NCI-H226 (cell line): ENCODE measurements around the gene SLIT3.
"Not testable (repeated sequence)": the region's sequence is repeated elsewhere in the genome, so short reads cannot be mapped to it uniquely, and the experiment has no call there.

Experiments
- DNase-seq: peaks from one replicate; pipeline ENCODE4 v3.0.0-alpha.2; 2015

Gene SLIT3

DNA sequence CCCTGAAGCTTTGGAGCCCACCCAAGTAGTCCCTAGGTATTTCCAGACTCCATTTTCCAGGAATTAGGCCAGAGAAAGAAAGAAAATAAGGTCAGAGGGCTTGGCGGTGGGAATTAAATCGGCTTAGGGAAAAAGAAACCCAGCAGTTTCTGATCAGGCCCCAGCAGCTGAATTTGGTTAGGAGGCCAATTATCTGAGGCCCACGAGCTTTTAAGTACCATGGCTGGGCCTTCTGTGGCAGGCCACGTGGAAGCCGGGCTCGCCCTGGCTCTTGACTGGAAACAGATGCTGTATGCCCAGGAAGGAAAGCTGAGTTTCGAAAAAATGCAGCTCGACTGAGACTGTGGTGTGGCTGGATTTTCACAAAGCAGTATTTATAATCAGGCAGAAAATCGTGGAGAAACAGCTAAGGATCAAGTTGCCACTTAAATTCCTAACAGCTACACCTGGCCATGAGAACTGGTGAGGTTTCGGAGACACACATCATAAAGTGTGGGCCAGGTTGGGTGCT, 646.7 kb downstream of the SLIT3 start:
- no peak for DNase-seq

DNA sequence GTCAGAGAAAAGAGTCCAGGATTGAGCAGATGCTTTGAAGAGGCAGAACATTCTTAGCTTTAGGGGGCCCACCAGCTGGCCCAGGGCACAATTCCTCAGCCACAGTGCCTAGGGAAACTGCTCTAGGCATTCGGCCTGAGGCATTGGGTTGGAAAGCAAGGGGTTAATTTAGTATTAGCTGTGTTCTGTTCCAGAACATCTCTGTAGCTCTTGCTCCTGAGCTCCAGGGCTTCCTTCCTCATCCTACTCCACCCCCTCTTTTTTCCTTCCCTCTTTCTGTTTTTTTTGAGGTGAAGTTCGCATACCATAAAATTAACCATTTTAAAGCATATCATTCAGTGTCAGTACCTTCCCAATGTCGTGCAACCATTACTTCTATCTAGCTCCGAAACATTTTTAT, 647.3 kb downstream of the SLIT3 start:
- no peak for DNase-seq

DNA sequence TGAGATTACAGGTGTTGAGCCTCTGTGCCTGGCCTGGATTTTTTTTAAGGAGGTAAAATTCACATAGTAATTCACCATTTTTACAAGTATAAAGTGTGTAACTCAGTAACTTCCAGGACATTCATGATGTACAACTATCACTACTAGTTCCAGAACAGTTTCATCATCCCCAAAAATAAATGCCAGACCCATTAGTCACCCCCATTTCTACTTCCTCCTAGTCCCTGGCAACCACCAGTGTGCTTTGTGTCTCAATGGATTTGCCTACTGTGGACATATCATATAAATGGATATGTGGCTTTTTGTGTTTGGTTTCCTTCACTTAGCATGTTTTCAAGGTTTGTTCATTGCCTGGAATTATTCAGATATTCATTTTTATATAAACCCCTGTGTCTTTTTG, 649.3 kb downstream of the SLIT3 start:
- peak; percentile 77 for DNase-seq

DNA sequence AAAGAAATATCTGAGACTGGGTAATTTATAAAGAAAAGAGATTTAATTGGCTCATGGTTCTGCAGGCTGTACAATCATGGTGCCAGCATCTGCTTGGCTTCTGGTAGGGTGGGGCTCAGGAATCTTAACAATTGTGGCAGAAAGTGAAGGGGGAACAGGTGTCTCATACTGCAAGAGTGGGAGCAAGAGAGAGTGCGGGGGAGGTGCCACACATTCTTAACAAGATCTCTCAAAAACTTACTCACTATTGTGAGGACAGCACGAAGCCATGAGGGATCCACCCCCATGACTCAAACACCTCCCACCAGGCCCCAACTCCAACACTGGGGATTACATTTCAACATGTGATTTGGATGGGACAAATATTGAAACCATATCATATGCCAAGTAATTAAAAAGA, 651.6 kb downstream of the SLIT3 start:
- peak; percentile 17 for DNase-seq

DNA sequence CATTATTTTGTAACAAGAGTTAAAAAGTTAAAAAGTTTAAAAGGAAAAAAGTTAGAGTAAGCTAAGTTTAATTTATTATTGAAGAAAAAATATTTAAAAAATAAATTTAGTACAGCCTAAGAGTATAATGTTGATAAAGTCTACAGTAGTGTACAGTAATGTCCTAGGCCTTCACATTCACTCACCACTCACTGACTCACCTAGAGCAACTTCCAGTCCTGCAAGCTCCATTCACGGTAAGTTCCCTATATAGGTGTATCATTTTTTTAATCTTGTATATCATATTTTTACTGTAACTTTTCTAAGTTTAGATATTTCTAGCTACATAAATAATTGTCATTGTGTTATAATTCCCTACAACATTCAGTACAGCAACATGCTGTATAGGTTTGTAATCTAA, 652.4 kb downstream of the SLIT3 start:
- DNase-seq: no peak

DNA sequence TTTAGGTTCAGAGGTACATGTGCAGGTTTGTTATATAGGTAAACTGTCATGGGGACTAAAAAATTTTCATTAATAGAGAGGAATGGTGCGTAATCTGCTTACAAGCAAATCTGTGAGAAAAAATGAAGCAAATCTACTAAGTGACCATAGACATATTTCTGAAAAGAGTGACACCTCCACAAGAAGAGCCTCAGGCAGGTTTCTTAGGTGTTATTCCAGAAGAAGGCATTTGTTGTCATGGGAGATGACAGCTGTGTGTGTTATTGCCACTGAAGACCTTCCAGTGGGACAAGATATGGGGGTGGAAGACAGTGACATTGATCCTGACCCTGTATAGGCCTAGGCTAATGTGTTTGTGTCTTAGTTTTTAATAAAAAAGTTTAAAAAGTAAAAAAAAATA, 652.9 kb downstream of the SLIT3 start:
- DNase-seq: no peak

DNA sequence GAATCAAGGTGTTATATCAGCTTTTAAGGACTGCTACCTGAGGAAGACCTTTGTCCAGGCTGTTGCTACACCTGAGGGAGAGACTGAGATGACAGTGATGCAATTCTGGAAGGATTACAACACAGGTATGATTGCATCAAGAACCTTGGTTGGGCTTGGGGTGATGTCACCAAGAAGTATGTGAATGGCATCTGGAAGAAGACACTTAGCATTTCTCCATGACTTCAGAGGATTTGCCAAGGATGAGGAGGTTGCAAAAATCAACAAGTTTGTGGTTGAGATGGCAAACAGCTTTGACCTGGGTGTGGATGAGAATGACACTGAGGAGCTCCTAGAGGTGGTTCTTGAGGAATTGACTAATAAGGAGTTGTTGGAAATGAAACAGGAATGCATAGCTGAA, 653.9 kb downstream of the SLIT3 start:
- DNase-seq: peak; percentile 33

DNA sequence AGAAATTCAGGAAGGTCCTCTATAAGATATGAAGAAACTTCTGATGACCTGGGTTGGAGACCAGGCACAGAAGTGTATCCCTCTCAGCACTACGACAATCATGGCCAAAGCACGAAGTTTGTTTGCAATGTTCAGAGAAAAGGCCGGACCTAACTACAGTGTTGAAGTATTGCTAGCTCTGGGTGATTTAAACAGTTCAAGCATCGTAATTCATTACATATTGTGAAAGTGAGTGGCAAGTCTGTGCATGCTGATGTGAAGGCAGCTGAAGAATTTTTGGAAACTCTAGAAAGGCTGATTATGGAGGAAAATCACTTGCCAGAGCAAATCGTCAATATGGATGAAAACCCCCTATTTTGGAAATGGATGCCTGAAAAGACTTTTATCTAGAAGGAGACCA, 654.6 kb downstream of the SLIT3 start:
- DNase-seq: no peak

DNA sequence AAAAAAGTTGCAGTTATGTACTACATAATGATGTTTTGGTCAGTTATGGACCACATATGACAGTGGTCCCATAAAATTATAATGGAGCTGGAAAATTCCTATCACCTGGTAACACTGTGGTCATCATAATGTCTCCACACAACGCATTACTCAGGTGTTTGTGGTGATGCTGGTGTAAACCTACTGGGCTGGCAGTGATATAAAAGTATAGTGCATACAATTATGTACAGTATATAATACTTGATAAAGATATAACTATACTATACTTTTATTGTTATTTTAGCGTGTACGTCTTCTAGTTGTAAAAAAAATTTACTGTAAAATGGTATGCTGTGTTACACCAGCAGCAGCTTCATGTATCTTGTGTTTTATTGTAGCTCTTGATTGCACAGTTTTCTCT, 655.7 kb downstream of the SLIT3 start:
- DNase-seq: no peak

DNA sequence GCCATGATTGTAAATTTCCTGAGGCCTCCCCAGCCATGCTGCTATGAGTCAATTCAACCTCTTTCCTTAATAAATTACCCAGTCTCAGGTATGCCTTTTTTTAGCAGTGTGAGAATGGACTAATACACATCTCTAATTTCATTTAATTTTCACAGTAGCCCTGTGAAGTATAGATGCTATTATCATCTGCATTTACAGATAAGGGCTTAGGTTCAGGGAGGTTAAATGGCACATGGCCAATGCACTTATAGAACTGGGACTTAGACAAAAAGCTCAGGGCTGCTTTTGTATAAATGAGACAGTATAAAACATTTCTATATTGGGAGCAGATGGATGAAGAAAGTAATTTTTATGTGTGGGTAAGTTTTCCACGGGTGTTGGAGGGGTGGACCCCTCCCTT, 658.9 kb downstream of the SLIT3 start:
- no peak for DNase-seq

DNA sequence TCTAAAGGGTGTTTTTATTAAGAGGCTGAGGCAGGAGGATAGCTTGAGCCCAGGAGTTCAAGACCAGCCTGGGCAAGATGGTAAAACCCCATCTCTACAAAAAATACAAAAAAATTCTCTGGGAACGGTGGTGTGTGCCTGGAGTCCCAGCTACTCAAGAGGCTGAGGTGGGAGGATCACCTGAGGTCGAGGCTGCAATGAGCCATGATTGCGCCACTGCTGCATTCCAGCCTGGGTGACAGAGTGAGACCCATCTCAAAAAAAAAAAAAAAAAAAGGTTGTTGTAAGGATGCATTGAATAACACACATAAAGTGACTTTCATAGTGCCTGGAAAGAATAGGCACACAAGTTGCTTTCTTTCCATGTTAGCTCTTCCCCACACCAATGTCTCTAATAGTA, 662.1 kb downstream of the SLIT3 start:
- DNase-seq: not testable (repeated sequence)

DNA sequence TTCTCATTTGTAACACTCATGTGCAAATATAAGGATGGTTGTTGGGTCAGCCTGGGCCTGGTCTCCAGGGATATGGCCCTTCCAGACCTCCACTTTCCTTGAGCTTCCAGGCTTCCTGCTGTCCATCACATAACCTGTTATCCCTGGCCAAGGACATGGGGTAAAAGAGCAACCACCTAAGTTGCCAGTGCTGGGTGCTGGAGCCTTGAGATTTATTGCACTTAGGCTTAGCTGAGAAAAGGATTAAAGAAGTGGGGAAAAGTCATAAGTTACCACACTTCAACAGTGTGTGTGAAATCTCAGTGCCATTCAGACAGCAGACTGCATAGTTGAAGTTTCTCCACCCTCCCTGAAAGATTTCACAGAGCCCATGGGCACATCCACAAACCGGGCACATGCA, 663.1 kb downstream of the SLIT3 start:
- DNase-seq: no peak

DNA sequence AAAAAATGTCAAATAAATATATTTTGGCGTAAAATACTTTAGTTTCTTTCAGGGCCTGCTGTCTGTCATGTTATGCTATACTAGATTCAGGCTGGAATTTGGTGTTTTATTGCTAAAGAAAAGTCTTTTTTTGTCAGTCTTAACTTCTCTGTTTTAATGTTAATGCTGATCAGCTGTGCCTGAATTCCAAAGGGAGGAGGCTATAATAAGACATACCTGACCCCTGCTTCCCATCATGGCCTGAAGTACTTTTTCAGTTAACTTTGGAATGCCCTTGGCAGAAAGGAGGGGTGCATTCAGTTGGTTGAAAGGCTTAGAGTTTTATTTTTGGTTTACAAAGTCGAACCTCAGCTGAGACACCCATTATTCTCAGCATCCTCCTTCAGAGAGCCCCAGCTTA, 663.7 kb downstream of the SLIT3 start:
- no peak for DNase-seq

DNA sequence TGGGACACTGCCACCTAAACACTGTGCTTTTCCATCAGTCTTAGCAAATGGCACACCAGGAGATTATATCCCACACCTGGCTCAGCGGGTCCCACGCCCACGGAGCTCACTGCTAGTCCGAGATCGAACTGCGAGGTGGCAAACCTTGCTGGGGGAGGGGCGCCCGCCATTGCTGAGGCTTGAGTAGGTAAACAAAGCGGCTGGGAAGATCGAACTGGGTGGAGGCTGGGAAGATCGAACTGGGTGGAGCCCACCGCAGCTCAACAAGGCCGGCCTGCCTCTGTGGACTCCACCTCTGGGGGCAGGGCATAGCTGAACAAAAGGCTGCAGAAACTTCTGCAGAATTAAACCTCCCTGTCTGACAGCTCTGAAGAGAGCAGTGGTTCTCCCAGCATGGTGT, 670.0 kb downstream of the SLIT3 start:
- DNase-seq: not testable (repeated sequence)

DNA sequence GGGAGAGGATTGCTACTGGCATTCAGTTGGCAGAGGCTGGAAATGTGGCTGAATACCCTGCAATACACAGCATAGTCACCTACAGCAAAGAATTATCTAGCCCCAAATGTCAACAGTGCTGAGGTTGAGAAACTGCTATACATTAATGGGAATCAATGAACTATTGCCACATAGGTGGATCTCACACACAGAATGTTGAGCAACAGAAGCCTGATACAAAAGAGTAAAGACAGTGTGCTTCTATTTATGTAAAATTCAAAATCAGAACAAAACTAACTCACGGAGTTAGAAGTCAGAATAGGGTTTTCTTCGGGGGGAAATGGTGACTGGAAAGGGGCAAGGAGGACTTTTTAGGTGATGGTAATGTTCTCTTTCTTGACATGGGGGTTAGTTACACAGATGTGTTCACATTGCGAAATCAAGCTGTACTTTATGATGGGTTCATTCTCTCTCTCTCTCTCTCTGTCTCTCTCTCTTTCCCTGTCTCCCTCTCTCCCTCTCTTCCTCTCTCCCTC, 676.0 kb downstream of the SLIT3 start:
- no peak for DNase-seq

DNA sequence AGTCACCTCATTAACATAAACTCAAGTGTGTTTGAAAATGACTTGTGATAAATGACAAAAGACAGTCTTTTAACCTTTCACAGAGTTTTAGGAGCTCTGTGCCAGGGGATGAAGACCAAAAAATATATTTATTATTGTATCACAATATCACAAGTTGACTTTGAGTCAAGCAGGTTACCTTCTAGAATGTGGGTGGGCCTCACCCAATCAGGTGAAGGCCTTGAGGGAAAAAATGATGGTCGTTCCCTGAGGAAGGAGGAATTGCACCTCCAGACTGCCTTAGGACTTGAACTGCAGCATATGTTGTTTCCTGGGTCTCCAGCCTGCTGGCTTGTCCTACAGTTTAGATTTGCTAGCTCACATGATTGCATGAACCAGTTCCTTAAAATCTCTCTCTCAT, 680.1 kb downstream of the SLIT3 start:
- DNase-seq: no peak

DNA sequence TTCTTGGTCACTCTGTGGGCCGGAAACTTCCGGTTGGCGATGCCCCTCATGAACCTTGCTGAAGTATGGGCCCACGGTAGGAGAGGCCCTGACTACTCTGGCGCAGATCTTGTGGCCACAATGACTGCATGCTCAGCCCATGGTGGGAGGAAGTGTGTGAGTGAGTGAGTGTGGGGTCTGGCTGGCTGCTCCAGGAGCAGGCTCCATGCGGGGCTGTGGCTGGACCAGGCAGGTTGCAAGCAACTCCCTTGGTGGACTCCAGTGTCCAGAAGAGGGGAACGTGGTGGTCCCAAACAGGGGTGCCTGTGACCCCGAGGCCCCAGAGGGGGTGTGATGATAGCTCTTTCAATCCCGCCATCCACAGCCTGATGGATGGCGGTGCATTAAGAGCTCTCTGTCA, 686.3 kb downstream of the SLIT3 start:
- DNase-seq: no peak

DNA sequence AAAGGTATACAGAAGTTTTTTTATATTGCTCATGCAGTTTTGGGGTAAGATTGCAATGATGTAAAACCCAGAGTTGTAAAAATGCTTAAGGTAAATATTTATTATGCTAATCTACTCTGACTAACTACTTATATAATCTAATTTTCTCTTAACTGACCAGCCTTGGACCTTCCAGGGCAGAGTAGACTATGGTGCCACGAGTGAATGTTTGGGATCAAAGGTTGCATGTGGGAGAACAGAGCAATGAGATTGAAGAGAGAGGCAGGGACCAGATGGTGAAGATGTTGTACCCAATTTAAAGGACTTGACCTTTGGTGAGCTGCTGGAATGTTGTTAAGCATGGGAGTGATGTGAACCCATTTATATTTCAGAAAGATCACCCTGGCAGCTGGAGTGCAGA, 686.9 kb downstream of the SLIT3 start:
- DNase-seq: no peak

DNA sequence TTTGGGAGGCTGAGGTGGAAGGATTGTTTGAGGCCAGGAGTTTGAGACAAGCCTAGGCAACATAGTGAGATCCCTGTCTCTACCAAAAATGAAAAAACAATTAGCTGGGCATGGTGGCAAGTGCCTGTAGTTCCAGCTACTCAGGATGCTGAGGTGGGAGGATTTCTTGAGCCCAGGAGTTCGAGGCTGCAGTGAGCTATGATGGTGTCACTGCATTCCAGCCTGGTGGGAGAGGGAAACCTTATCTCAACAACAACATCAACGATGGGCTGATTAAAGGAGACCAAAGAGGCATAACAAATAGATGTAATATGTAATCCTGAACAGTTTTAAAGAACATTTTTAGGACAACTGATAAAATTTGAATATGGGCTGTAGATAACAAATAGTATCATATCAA, 687.5 kb downstream of the SLIT3 start:
- DNase-seq: peak; percentile 52

DNA sequence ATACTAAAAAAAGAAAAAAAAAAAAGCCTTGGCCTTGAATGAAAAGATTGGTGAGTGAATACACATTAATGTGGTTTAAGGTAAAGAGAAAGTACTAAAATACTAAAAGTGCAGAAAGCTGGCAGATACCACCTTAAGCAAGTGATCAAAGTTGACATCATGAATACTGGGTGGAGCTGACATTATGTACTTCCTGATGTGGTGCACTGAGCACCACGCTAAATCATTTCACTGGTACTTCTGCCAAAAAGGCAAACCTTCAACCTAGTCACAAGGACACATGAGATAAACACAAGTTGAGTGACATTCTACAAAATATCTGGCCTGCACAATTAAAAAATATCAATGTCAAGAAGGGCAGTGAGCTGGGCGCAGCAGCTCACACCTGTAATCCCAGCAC, 687.9 kb downstream of the SLIT3 start:
- peak; percentile 38 for DNase-seq

DNA sequence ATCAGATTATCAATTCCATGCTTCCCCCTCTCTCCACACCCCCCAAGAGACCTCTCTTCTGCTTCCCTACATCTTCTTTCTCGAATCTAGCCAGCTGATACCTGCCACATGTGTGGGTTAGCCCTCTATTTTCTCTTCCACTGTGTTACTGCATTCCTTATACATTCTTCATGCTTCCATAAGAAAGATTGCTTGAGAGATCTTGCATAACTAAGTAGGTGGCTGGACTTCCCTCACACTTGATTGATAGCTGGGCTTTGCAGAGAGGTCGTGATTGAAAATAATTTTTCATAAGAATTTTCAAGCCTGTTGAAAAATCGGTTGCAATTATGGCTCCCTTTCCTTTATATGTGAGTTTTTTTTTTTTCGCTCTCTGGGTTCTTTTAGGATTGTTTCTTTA, 688.8 kb downstream of the SLIT3 start:
- DNase-seq: peak; percentile 86
